ENCODE measurements around the gene TANK. TPM values are rescaled to one million over a fixed set of nuclear protein-coding genes. Genes with fewer than 3 reads are reported as not detected.

TANK gene
- total and polyA plus RNA-seq, 2 of the 8 experiments (the other 6 are each of a cell fraction or from before 2014, with no cell fraction given) = 7.0 to 26.1 TPM

- TF ChIP-seq SP2 (IDR thresholded peaks at IDR 0.05; ENCODE audit: low read length) (no peak), POU5F1 (IDR thresholded peaks at IDR 0.05; ENCODE audit: low read depth, low read length) (no peak), SAP30 (IDR thresholded peaks at IDR 0.05; ENCODE audit: insufficient read depth, insufficient replicate concordance, low read length) (no peak)
Measured at GRCh38 chr2:161138429-161138828, 21.8 kb upstream of the TANK start (continued).

Measured in H1 (cell line).